ENCODE measurements around the gene HP1BP3.
"Not testable (repeated sequence)": the region's sequence is repeated elsewhere in the genome, so short reads cannot be mapped to it uniquely, and the experiment has no call there.

HP1BP3 gene

GRCh38 chr1:20726932-20727745, 60.0 kb downstream of the HP1BP3 start:
- DNase-seq = no peak

DNA sequence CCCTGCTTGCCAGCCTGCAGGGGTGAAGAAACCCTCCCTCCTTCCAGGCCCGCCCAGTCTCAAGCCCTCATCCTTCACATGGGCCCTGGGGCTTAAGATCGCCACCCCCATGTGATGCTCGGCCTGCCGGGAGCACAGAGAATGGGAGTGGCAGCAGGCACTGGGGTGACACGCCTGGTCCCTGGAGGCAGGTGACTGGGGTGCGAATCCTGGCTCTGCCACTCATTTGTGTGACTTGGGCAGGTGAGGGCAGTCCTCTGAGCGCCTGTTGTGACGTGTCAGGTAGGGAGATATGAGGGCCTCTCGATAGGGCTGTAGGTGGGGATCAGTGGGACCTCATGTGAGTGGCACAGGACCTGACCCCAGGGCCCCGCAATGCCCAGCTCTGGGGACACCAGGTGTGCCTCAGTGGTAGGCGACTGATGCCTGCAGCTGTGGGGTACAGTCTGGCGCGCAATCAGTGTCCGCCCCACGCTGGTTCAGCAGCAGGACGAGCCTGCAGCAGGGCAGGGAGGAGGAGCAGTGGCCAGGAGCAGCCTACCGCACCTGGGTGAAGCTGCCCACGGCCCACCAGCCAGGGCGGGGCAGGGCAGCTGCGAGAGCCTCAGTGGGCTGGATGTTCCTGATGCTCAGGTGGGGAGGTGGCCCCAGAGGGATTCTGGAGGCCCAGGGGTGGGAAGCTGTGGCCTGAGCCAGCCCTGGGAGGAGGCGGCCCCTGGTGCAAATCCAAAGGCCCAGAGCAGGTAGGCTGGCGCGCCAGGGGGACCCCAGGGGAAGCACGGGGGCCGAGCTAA, 60.8 kb downstream of the HP1BP3 start:
- no peak for DNase-seq

- no peak for DNase-seq
Observed at GRCh38 chr1:20725189-20726117, 61.7 kb downstream of the HP1BP3 start.

DNA sequence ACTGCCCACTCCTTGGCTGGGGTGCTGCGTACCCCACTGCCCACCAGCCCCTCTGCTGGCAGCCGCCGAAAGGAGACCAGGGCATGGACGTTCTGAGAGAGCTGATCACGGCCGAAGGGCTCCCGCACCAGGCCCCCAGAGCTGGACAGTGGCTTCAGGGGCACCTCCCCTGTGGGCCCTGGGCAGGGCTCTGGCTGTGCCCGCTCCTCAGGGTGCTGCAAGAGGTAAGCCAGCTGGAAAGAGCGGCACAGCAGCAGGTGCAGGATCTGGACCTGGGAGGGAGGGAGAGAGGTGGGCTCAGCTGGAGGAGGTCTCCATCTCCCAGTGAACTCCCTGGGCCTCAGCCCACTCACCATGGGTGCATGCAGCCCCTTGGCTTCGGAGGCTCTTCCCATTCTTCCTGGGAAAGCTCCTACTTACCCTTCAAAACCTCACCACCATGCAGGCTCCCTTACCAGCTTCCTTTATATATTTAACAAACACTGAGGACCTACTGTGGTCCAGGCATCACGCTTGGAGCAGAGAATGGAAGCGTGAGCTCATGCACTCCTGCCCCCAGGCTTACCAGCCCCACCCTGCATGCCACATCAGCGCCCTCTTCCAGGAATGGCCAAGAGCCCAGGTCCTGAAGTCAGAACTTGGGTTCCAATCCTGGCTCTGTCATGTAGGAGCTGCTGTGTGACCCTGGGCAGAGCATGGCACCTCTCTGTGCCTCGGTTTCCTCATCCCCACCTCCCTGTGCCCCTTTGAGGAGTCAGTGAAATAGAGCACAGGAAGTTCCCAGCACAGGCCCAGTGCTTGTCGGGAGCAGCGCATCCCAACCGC, 62.5 kb downstream of the HP1BP3 start:
- DNase-seq = no peak

GRCh38 chr1:20723537-20724363, 63.4 kb downstream of the HP1BP3 start:
- DNase-seq = no peak

DNA sequence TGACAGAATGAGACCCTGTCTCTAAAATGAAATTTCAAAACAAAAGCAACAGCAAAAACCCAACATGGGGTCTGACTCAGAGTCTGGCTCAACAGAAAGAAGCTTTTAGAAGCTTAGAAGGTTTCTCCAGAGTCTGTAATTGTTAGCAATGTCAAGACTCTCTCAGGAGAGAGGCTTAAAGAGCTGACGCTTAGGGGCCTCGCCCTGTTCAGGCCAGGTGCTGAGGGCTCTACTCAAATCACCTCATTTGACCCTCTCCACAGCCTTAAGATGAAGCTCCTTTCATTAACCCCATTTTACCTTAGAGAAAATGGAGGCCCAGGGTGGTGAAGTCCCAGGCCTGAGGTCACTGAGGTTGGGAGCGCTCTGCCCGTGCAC, 64.0 kb downstream of the HP1BP3 start:
- DNase-seq = no peak

GRCh38 chr1:20721117-20722061, 65.7 kb downstream of the HP1BP3 start:
- no peak for DNase-seq

DNA sequence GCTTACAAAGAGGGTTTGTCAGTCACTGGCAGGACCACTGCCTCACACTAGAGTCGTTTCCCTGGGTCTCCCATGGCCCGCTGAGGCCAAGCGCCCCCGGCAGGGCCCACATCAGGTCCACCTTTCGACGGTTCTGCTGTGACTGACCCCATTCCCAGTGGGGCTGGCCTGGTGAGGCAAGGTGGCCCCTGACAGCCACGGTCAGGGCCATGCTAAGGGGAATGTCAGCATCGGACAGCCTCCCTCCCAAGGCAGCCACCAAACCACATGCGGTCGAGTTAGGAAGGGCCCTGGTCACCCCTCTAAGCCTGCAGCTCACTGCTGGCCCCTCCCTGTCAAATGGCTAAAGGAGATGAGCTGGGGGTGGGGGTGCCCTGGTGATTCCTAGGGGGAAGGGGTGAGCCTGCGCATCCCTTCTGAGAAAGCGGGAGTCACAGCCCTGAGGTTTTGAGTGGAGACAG, 66.4 kb downstream of the HP1BP3 start:
- no peak for DNase-seq

- DNase-seq = no peak
Observed at GRCh38 chr1:20719871-20720620, 67.1 kb downstream of the HP1BP3 start.

- no peak for DNase-seq
Observed at GRCh38 chr1:20719261-20719660, 67.8 kb downstream of the HP1BP3 start.

- not testable (repeated sequence) for DNase-seq
Observed at GRCh38 chr1:20718343-20718882, 68.7 kb downstream of the HP1BP3 start.

- DNase-seq = no peak
Observed at GRCh38 chr1:20717452-20718342, 69.4 kb downstream of the HP1BP3 start, which contains the start of gene KIF17. Gene KIF17 (minus strand): TSS chr1:20718007. CDS start chr1:20717706, 301 bp downstream.

GRCh38 chr1:20716232-20716631, 70.9 kb downstream of the HP1BP3 start:
- DNase-seq = no peak

DNA sequence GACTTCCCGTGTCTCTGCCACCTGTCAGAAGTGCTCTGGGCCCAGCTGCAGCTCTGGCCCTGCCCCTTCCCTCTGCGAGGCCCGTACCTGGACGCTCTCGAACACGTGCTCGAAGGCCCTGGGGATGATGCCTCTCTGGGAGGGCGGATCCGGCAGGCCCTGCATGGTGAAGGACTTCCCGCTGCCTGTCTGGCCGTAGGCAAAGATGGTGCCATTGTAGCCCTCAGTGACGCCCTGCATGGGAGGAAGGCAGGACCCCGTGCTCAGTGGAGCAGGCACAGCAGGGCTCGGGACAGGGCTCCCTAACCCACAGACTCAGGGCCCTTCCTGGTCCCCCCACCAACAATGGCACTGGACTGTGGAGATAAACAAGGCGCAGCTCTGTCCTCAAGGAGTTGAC, 71.7 kb downstream of the HP1BP3 start:
- DNase-seq = no peak

DNA sequence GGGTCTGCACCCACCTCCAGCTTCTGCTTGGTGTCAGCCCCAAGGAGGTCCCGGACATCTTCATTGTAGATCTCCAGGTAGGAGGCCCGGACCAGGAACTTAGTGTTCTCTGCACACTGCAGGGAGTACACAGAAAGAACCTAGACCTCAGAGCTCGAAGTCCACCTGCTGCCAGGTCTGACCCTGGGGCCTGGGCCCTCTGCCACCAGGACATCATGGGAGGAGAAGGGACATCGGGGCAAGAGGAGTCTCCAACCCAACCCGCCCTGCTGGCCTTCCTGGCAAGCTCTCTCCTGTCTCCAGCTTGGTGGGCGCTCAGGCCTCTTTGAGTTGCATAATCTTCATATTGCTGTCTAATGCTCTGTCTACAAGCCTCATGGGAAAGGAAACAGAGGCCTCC, 73.7 kb downstream of the HP1BP3 start:
- no peak for DNase-seq

GRCh38 chr1:20712215-20712577, 74.9 kb downstream of the HP1BP3 start:
- no peak for DNase-seq

Data from cerebellar nuclear complex (tissue), 1 donor.